ENCODE data around the gene PPP2R2B.

DNA sequence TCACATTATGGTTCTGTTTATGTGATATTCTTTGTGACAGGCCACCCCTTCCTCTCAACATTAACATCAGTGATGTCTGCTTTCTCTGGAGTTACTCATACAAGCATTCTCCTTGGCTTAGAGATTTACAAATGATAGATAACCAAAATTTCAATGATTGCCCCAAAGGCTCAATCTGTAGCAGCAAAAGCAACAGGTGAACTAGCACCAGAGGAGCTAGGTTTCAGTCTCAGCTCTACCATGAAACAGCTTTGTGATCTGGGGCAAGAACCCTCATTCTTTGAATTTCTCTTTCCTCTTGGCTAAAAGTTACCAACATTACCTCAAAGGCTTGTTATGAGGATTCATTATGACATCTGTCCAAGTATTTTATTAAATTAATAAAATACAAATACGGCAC, 120.5 kb downstream of the PPP2R2B start:
- TF ChIP-seq POLR2A (IDR thresholded peaks at IDR 0.05; ENCODE audit: low read length) (no peak), GATA1 (IDR thresholded peaks at IDR 0.05; ENCODE audit: low read depth, low read length) (no peak)

Data from erythroblast (primary cell).